Neural progenitor cell (in vitro differentiated cells): Measurements from ENCODE around the gene PYGM. TPM values are rescaled to one million over a fixed set of nuclear protein-coding genes. Genes with fewer than 3 reads are reported as not detected.
A peak's percentile ranks its signal among the peaks of the same experiment; 100 is the strongest.

ENCODE experiments used
- DNase-seq: peaks from one replicate; pipeline ENCODE4 v3.0.0-alpha.2; 2016; ENCODE audit warnings: low spot score
- H2AFZ ChIP-seq: fragments of 200-600 bp; sonication (generic); replicated peaks from 2 replicates; pipeline ENCODE4 v1.6.1; 2016; ENCODE audit warnings: antibody characterized with exemption
- H3F3A ChIP-seq: fragments of 200-600 bp; sonication (generic); 2 replicates; pipeline ENCODE4 v1.6.1; 2016; ENCODE audit warnings: antibody characterized with exemption, low read depth
- H3K27ac ChIP-seq: fragments of 200-600 bp; sonication (generic); 2 replicates; pipeline ENCODE4 v1.5.1; 2016; ENCODE audit warnings: mild to moderate bottlenecking
- H3K27me3 ChIP-seq: fragments of 200-600 bp; sonication (generic); 2 replicates; pipeline ENCODE4 v1.6.1; 2016; ENCODE audit warnings: mild to moderate bottlenecking, moderate library complexity
- H3K36me3 ChIP-seq: fragments of 200-600 bp; sonication (generic); 2 replicates; pipeline ENCODE4 v1.5.1; 2016
- H3K4me1 ChIP-seq: fragments of 200-600 bp; sonication (generic); 2 replicates; pipeline ENCODE4 v1.6.1; 2016; ENCODE audit warnings: mixed run types
- H3K4me2 ChIP-seq: fragments of 200-600 bp; sonication (generic); 2 replicates; pipeline ENCODE4 v1.6.1; 2016
- H3K4me3 ChIP-seq: fragments of 200-600 bp; sonication (generic); 2 replicates; pipeline ENCODE4 v1.5.1; 2016
- H3K79me2 ChIP-seq: fragments of 200-600 bp; sonication (generic); 2 replicates; pipeline ENCODE4 v1.6.1; 2016; ENCODE audit warnings: low read depth
- H3K9ac ChIP-seq: fragments of 200-600 bp; sonication (generic); 2 replicates; pipeline ENCODE4 v1.6.1; 2016
- H3K9me3 ChIP-seq: fragments of 200-600 bp; sonication (generic); 2 replicates; pipeline ENCODE4 v1.5.1; 2016; ENCODE audit warnings: low read depth
- H4K20me1 ChIP-seq: fragments of 200-600 bp; sonication (generic); 2 replicates; pipeline ENCODE4 v1.6.1; 2016; ENCODE audit warnings: low read depth
- H3K27ac Mint-ChIP-seq: 3 replicates; pipeline ENCODE4 v1.8.0; 2021; ENCODE audit warnings: mixed read lengths
- H3K27me3 Mint-ChIP-seq: 2 replicates; pipeline ENCODE4 v1.8.0; 2022; ENCODE audit warnings: low read depth, mild to moderate bottlenecking, inconsistent platforms, moderate library complexity, mixed read lengths; ENCODE audit not compliant: insufficient read depth
- H3K36me3 Mint-ChIP-seq: 3 replicates; pipeline ENCODE4 v1.8.0; 2021; ENCODE audit warnings: mixed read lengths
- H3K4me1 Mint-ChIP-seq: 3 replicates; pipeline ENCODE4 v1.8.0; 2021; ENCODE audit warnings: mixed read lengths
- H3K4me3 Mint-ChIP-seq: 3 replicates; pipeline ENCODE4 v1.8.0; 2021; ENCODE audit warnings: mild to moderate bottlenecking, moderate library complexity, mixed read lengths
- H3K9me3 Mint-ChIP-seq: 3 replicates; pipeline ENCODE4 v1.8.0; 2020; ENCODE audit warnings: mixed read lengths
- EZH2 ChIP-seq: fragments of 200-600 bp; sonication (generic); IDR thresholded peaks from 2 replicates; pipeline ENCODE4 v1.6.1; 2017; ENCODE audit warnings: antibody characterized with exemption, mild to moderate bottlenecking, moderate library complexity
- EZH2phosphoT487 ChIP-seq: fragments of 200-600 bp; sonication (generic); IDR thresholded peaks from 2 replicates; pipeline ENCODE4 v1.6.1; 2017; ENCODE audit warnings: antibody characterized with exemption
- total RNA-seq: library from RNA; depleted of rRNA; stranded (reverse); fragments of >200 nt; gene quantifications from 2 replicates; pipeline ENCODE4 v1.2.3, GENCODE V29; 2015; ENCODE audit warnings: low replicate concordance
- TF ChIP-seq, protein P1 (sequence below): fragments of 200-600 bp; sonication (generic); IDR thresholded peaks from 2 replicates; pipeline ENCODE4 v1.5.1; 2017; ENCODE audit warnings: antibody characterized with exemption, mild to moderate bottlenecking

PYGM gene
- total RNA-seq, 1 donor from 2014 or later = 1.4 TPM

DNA sequence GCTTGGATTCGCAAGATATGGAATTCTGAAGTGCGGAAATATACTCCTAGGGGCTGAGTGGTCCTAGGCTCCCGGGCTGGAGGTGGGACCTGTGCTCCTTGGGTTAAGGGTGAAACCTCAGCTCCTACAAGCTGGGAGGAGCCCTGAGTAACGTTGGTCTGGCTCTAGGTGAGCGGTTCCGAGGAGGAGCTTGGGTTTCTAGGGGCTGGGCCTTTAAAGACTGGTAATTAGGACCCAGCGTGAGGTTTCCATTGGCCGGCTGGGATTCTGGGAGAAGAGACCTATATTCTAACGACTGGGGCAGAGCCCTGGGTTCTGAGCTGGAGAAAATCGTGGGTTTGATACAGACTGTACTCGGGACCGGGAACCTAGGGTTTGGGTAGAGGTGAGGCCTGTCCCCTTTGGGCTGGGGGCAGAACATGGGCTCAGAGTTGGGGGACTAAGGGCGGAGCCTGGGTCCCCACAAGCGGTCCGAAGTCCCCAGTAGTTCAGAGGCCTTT lies 44.1 kb upstream of the PYGM start:
- Histone ChIP-seq H3K36me3 (no peaks in the 10 kb centered on the region), H3K27ac (no peak overlapping the region), H3K4me2 (peak overlapping the region; percentile 76), H3K9ac (no peak overlapping the region), H3K4me3 (peak overlapping the region; percentile 57), H3K4me1 (no peaks in the 10 kb centered on the region), H3K79me2 (peaks cover 8% of the 10 kb centered on the region), H3K9me3 (no peaks in the 10 kb centered on the region), H4K20me1 (peaks cover 18% of the 10 kb centered on the region), H3F3A (peaks cover 28% of the 10 kb centered on the region), H2AFZ (no peak overlapping the region), H3K27me3 (no peaks in the 10 kb centered on the region)
- Mint-ChIP-seq H3K36me3 (peaks cover 15% of the 10 kb centered on the region), H3K4me1 (peaks cover 12% of the 10 kb centered on the region), H3K27ac (peak overlapping the region; percentile 90), H3K27me3 (peaks cover 4% of the 10 kb centered on the region), H3K9me3 (no peaks in the 10 kb centered on the region), H3K4me3 (peak overlapping the region; percentile 91)
- TF ChIP-seq, protein P1, sequence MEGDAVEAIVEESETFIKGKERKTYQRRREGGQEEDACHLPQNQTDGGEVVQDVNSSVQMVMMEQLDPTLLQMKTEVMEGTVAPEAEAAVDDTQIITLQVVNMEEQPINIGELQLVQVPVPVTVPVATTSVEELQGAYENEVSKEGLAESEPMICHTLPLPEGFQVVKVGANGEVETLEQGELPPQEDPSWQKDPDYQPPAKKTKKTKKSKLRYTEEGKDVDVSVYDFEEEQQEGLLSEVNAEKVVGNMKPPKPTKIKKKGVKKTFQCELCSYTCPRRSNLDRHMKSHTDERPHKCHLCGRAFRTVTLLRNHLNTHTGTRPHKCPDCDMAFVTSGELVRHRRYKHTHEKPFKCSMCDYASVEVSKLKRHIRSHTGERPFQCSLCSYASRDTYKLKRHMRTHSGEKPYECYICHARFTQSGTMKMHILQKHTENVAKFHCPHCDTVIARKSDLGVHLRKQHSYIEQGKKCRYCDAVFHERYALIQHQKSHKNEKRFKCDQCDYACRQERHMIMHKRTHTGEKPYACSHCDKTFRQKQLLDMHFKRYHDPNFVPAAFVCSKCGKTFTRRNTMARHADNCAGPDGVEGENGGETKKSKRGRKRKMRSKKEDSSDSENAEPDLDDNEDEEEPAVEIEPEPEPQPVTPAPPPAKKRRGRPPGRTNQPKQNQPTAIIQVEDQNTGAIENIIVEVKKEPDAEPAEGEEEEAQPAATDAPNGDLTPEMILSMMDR = no peak
- TF ChIP-seq EZH2phosphoT487 = no peak
- no peak for TF ChIP-seq EZH2
- peak; percentile 32 for DNase-seq

DNA sequence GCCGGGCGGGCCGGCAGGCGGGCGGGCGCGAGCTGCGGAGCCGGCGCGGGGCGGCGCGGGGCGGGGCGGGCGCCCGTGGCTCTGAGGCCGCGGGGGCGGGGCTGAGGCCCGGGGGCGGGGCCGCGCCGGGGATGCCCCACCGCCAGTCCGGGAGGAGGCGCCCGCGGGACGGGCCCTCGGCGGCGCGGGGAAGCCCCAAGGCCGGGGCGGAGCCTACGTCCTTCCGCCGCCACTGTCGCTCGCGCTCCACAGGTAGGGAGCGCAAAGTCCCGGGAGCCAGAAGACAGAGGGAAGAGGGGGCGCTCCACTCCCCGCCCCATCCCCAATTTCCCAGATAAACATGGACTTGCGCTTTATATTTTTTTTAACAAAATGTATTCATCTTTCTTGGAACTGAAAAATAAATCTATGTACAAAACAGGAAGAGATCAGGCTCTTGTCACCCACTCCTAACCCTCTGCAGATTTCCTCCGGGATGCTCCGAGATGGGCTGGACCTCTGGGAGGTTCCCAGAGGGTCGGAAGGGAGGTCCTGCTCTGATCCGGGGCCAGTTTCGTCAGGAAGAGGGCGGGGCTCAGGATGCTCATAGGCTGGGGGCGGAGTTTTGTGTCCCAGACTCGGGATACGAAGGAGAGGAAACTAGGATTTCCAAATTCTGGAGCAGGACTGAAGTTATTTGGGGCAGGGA lies 43.5 kb upstream of the PYGM start, which contains the start of gene MAP4K2:
Gene MAP4K2, minus strand, starts transcription at position 57 of the 688 bp plus-strand sequence. CDS start 65 bp downstream, outside the sequence.
- DNase-seq = peak; percentile 97
- Histone ChIP-seq H3K27me3 (no peaks in the 10 kb centered on the region), H3K36me3 (no peaks in the 10 kb centered on the region), H3K4me3 (peak within 1 kb of the TSS; percentile 57), H3K9ac (no peak within 1 kb of the TSS), H3K27ac (peak within 1 kb of the TSS; percentile 30), H3F3A (peaks cover 28% of the 10 kb centered on the region), H3K4me2 (peak within 1 kb of the TSS; percentile 94), H3K9me3 (no peaks in the 10 kb centered on the region), H3K4me1 (no peaks in the 10 kb centered on the region), H3K79me2 (peaks cover 2% of the 10 kb centered on the region), H2AFZ (peak within 1 kb of the TSS; percentile 90), H4K20me1 (peaks cover 13% of the 10 kb centered on the region)
- Mint-ChIP-seq H3K27ac (peak within 1 kb of the TSS; percentile 90), H3K4me1 (peaks cover 11% of the 10 kb centered on the region), H3K9me3 (no peaks in the 10 kb centered on the region), H3K36me3 (peaks cover 16% of the 10 kb centered on the region), H3K4me3 (peak within 1 kb of the TSS; percentile 91), H3K27me3 (peaks cover 4% of the 10 kb centered on the region)
- TF ChIP-seq, protein P1 = peak; percentile 38
- TF ChIP-seq EZH2 = no peak

DNA sequence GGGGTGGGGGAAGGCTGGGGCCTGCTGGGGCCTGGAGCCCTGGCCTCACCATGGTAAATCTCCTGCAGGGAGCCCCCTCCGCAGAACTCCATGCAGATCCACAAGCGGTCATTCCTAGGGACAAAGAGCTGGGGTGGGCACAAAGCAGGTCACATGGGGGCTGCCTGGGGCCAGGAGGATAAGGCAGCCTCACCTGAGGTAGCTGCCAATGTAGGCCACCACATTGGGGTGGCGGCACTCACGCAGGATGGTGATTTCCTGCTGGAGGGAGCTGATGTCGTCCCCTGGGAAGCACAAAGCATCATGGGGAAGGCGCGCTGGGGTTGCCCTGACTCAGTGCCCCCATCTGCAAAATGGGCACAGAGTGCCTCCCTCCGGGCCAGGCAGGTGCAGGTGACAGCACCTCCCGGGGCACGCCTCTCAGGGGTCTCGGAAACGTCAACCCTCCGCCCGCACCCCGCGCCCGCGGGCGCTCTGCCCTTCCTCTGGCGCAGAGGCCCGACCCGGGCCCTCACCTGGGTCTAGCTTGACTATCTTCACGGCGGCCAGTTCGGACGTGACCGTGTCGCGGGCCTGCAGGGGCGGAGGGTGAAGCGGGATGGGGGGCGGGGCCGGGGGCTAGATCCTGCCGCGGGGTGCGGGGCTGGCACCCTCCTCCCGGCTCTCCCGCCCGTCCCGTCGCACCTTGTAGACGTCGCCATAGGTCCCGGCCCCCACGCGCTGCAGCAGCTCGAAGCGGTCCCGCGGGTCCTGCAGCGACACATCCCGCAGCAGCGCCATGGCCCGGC lies 42.8 kb upstream of the PYGM start:
- H3K36me3 ChIP-seq = no peaks in the 10 kb centered on the region
- peak overlapping the region; percentile 90 for H2AFZ ChIP-seq
- H4K20me1 ChIP-seq = peaks cover 11% of the 10 kb centered on the region
- H3K4me1 Mint-ChIP-seq = peaks cover 8% of the 10 kb centered on the region
- peak overlapping the region; percentile 74 for H3K4me3 Mint-ChIP-seq
- DNase-seq = no peak
- peaks cover 13% of the 10 kb centered on the region for H3K36me3 Mint-ChIP-seq
- no peaks in the 10 kb centered on the region for H3K27me3 ChIP-seq
- H3K9me3 Mint-ChIP-seq = no peaks in the 10 kb centered on the region
- H3K79me2 ChIP-seq = no peaks in the 10 kb centered on the region
- TF ChIP-seq, protein P1 = no peak
- TF ChIP-seq EZH2phosphoT487 (no peak), EZH2 (no peak)
- peaks cover 4% of the 10 kb centered on the region for H3K27me3 Mint-ChIP-seq
- H3K9ac ChIP-seq = no peak overlapping the region
- H3K4me2 ChIP-seq = peak overlapping the region; percentile 94
- peak overlapping the region; percentile 57 for H3K4me3 ChIP-seq
- no peaks in the 10 kb centered on the region for H3K9me3 ChIP-seq
- no peaks in the 10 kb centered on the region for H3K4me1 ChIP-seq
- no peak overlapping the region for H3K27ac Mint-ChIP-seq
- peaks cover 28% of the 10 kb centered on the region for H3F3A ChIP-seq
- H3K27ac ChIP-seq = no peak overlapping the region
